ENCODE measurements around the gene PPP5C. TPM values are rescaled to one million over a fixed set of nuclear protein-coding genes. Genes with fewer than 3 reads are reported as not detected.
A peak's percentile ranks its signal among the peaks of the same experiment; 100 is the strongest.

PPP5C gene
- total RNA-seq, 4 donors from 2014 or later = 39.9 to 74.7 (median 61.9) TPM

GRCh38 chr19:46339446-46339845 lies 7.4 kb upstream of the PPP5C start:
- no peak overlapping the region for H3K4me3 ChIP-seq
- DNase-seq (ENCODE audit: extremely low spot score) = no peak
- no peak for TF ChIP-seq POLR2AphosphoS5 (IDR thresholded peaks at IDR 0.05)
- TF ChIP-seq, protein P1, sequence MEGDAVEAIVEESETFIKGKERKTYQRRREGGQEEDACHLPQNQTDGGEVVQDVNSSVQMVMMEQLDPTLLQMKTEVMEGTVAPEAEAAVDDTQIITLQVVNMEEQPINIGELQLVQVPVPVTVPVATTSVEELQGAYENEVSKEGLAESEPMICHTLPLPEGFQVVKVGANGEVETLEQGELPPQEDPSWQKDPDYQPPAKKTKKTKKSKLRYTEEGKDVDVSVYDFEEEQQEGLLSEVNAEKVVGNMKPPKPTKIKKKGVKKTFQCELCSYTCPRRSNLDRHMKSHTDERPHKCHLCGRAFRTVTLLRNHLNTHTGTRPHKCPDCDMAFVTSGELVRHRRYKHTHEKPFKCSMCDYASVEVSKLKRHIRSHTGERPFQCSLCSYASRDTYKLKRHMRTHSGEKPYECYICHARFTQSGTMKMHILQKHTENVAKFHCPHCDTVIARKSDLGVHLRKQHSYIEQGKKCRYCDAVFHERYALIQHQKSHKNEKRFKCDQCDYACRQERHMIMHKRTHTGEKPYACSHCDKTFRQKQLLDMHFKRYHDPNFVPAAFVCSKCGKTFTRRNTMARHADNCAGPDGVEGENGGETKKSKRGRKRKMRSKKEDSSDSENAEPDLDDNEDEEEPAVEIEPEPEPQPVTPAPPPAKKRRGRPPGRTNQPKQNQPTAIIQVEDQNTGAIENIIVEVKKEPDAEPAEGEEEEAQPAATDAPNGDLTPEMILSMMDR (IDR thresholded peaks at IDR 0.05) = no peak
- no peak for TF ChIP-seq EP300 (IDR thresholded peaks at IDR 0.05)
- no peak for TF ChIP-seq POLR2A (IDR thresholded peaks at IDR 0.05; ENCODE audit: low read depth)
- intact Hi-C loops (cut with DNase I) = no loop called here
- WGBS = 49% methylated on average over 10 of the region's 10 CpGs
- H3K9me3 ChIP-seq = no peaks in the 10 kb centered on the region
- no peaks in the 10 kb centered on the region for H3K27me3 ChIP-seq
- peaks cover 68 to 88% (median 83%) of the 10 kb centered on the region in 4 donors for H3K36me3 ChIP-seq
- H3K27ac ChIP-seq (replicated peaks in 1 of 4) = peak overlapping the region in 1 of 4 donors; percentile 30
- no peaks in the 10 kb centered on the region for H3K4me1 ChIP-seq

DNA sequence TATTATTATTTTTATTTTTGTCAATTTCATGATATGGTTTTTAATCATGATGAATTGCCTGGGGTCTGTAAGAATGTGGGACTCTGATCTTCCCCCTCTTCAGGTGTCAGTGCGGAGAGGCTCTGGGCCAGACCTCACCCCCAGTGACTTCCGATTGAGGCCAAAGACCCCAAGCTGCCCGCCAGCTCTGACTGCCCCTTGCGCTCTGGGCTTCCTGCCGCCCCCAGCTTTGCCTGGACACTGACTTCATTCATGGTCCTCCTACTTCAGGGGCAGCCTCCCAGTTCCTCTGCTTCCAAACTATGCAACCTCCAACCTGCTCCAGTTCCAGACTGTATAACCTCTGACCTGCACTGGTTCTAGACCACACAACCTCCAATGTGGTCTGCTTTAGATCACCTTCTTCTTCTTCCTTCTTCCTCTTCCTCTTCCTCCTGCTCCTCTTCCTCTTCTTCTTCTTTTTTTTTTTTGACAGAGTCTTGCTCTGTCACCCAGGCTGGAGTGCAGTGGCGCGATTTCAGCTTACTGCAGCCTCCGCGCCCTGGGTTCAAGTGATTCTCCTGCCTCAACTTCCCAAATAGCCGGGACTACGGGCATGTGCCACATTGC lies 6.7 kb upstream of the PPP5C start:
- DNase-seq (ENCODE audit: extremely low spot score) = no peak
- Histone ChIP-seq H3K27ac (replicated peaks in 1 of 4) (peak overlapping the region in 1 of 4 donors; percentile 30), H3K9me3 (no peaks in the 10 kb centered on the region), H3K27me3 (no peaks in the 10 kb centered on the region), H3K4me3 (no peak overlapping the region), H3K36me3 (peaks cover 61 to 80% (median 76%) of the 10 kb centered on the region in 4 donors), H3K4me1 (no peaks in the 10 kb centered on the region)
- TF ChIP-seq EP300 (IDR thresholded peaks at IDR 0.05) (no peak), POLR2AphosphoS5 (IDR thresholded peaks at IDR 0.05) (no peak), POLR2A (IDR thresholded peaks at IDR 0.05; ENCODE audit: low read depth) (no peak)
- TF ChIP-seq, protein P1 (IDR thresholded peaks at IDR 0.05) = no peak
- intact Hi-C loops (cut with DNase I) = loop anchor here (5.0 to 10.0 kb wide), 2 partner anchors 33 to 55 kb away; no protein-coding TSS in a partner anchor
- 94% methylated on average over 11 of the region's 11 CpGs for WGBS

- WGBS = 95% methylated on average over 3 of the region's 3 CpGs
- Histone ChIP-seq H3K9me3 (no peaks in the 10 kb centered on the region), H3K4me3 (no peak overlapping the region), H3K36me3 (peaks cover 45 to 63% (median 59%) of the 10 kb centered on the region in 4 donors), H3K27me3 (no peaks in the 10 kb centered on the region), H3K4me1 (peaks cover 5 to 11% (median 9%) of the 10 kb centered on the region in 4 donors), H3K27ac (replicated peaks in 1 of 4) (no peak overlapping the region)
- no peak for DNase-seq (ENCODE audit: extremely low spot score)
- intact Hi-C loops (cut with DNase I) = loop anchor here (5.0 to 10.0 kb wide), 2 partner anchors 35 to 57 kb away; no protein-coding TSS in a partner anchor
- TF ChIP-seq POLR2AphosphoS5 (IDR thresholded peaks at IDR 0.05) (no peak), EP300 (IDR thresholded peaks at IDR 0.05) (no peak), POLR2A (IDR thresholded peaks at IDR 0.05; ENCODE audit: low read depth) (no peak)
- TF ChIP-seq, protein P1 (IDR thresholded peaks at IDR 0.05) = no peak
These were observed 5.0 kb upstream of the PPP5C start for GRCh38 chr19:46341937-46342336.

DNA sequence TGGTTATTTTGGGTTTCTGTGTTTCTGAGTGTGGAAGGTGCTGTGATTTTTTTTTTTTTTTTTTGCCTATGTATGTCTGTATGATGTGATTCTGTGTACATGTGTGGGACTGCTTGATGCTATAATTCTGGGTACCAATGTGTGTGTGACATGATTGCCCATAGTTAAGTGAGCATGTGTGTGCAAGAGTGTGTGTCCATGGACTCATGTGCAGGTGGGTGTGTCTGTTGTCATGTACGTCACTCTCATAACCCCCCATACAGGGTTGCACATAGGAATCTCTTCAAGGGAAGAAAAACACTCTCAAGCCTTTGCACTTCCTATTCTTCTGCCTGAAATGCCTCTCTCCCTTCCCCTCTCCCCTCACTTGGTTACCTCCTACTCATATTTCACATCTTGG lies 2.5 kb upstream of the PPP5C start:
- WGBS = 60% methylated on average over 1 of the region's 1 CpG

More for the DNA sequence above, 2.5 kb upstream of the PPP5C start:
- peaks cover 25 to 32% (median 30%) of the 10 kb centered on the region in 4 donors for H3K4me1 ChIP-seq
- no peak for TF ChIP-seq EP300 (IDR thresholded peaks at IDR 0.05)
- TF ChIP-seq, protein P1 (IDR thresholded peaks at IDR 0.05) = no peak
- no peak for TF ChIP-seq POLR2AphosphoS5 (IDR thresholded peaks at IDR 0.05)
- TF ChIP-seq POLR2A (IDR thresholded peaks at IDR 0.05; ENCODE audit: low read depth) = no peak
- no peak overlapping the region for H3K4me3 ChIP-seq
- H3K27me3 ChIP-seq = no peaks in the 10 kb centered on the region
- H3K9me3 ChIP-seq = no peaks in the 10 kb centered on the region
- no peak for DNase-seq (ENCODE audit: extremely low spot score)
- intact Hi-C loops (cut with DNase I) = loop anchor here (5.0 to 10.0 kb wide), 2 partner anchors 37 to 60 kb away; no protein-coding TSS in a partner anchor
- peaks cover 20 to 38% (median 35%) of the 10 kb centered on the region in 4 donors for H3K36me3 ChIP-seq
- H3K27ac ChIP-seq (replicated peaks in 1 of 4) = no peak overlapping the region
